ENCODE results near the gene NEU3.

DNA sequence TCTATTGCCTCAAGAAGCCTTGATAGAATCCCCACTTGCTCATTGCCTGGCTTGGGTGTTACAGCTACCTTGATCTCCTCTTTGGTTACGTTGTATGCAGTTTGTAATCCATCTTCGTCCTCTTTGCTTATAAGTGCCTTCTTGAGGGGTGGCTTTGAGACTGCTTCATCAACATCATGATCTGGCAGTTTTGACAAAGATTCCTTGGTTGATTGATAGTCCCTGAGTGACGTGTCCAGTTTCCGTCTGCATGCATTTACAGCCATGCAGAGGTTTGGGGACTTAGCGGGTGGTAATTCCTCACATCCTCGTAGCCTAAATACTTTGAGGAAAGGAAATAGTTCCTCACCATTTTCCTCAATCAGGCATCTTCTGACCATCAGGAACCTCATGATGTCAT is 23.1 kb downstream of the NEU3 start:
- TF ChIP-seq, protein P1, sequence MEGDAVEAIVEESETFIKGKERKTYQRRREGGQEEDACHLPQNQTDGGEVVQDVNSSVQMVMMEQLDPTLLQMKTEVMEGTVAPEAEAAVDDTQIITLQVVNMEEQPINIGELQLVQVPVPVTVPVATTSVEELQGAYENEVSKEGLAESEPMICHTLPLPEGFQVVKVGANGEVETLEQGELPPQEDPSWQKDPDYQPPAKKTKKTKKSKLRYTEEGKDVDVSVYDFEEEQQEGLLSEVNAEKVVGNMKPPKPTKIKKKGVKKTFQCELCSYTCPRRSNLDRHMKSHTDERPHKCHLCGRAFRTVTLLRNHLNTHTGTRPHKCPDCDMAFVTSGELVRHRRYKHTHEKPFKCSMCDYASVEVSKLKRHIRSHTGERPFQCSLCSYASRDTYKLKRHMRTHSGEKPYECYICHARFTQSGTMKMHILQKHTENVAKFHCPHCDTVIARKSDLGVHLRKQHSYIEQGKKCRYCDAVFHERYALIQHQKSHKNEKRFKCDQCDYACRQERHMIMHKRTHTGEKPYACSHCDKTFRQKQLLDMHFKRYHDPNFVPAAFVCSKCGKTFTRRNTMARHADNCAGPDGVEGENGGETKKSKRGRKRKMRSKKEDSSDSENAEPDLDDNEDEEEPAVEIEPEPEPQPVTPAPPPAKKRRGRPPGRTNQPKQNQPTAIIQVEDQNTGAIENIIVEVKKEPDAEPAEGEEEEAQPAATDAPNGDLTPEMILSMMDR (IDR thresholded peaks at IDR 0.05): no peak
- no peak for TF ChIP-seq ZFX (IDR thresholded peaks at IDR 0.05; ENCODE audit: borderline replicate concordance)

Measured in 22Rv1 (cell line).